Measurements from ENCODE around the gene GRK6. TPM values are rescaled to one million over a fixed set of nuclear protein-coding genes. Genes with fewer than 3 reads are reported as not detected.

GRK6 gene
- polyA plus RNA-seq, 6 donors from 2014 or later = 66.5 to 178 (median 98.1) TPM

DNA sequence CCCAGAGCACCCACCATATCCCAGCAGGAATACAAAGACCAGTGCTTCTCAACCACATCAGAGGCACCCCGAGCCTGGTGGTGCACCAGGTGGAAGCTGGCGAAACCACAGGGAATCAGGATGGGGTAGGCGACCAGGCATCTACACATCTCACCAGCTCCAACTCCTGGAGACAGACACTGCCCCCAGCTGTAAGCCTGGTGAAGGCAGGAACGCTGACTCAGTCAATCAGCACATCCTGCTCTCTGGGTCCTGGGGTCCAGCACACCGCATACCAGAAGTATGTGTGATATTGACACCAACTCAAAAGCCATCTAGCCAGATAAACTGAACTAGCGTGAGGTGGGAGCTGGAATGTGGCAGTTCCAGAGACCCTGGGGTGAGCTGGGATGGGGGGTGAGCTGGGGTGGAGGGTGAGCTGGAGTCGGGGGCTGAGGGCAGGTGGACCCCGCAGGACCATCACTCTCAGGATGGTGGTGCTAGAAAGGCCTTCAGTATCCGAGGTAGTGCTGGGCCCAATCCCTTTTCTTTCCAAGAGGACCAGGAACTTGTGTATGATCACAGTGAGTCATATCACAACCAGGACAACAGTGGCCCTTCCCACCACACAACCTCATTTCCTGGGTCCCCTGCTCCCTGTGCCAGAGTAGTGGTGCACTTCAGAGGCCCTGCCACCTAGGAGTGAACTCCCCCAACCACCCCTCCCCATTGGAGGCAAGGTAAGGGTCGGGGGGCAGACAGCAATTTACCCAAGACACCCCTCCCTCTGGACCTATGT is 44.5 kb downstream of the GRK6 start:
- no peak for ATAC-seq (ENCODE audit: low read depth in 2 of 2)
- Mint-ChIP-seq H3K27ac (peak overlapping the region in 1 of 6 donors; percentile 27), H3K9me3 (no peaks in the 10 kb centered on the region), H3K4me1 (peaks cover 12 to 28% (median 19%) of the 10 kb centered on the region in 3 donors), H3K36me3 (no peaks in the 10 kb centered on the region), H3K27me3 (peaks cover 0 to 24% (median 16%) of the 10 kb centered on the region in 3 donors), H3K4me3 (peak overlapping the region in 5 of 8 donors; percentile 25 to 67 (median 53))
- no peak for DNase-seq

- ATAC-seq (ENCODE audit: low read depth in 2 of 2) (no peak), DNase-seq (no peak)
- no peaks in the 10 kb centered on the region for H3K9me3 Mint-ChIP-seq
- no peaks in the 10 kb centered on the region for H3K36me3 Mint-ChIP-seq
- H3K27me3 Mint-ChIP-seq = peaks cover 0 to 24% (median 16%) of the 10 kb centered on the region in 3 donors
- H3K4me1 Mint-ChIP-seq = peaks cover 16 to 28% (median 23%) of the 10 kb centered on the region in 3 donors
- no peak overlapping the region for H3K27ac Mint-ChIP-seq
- H3K4me3 Mint-ChIP-seq = peak overlapping the region; percentile 12 to 88 (median 68)
Measured at GRCh38 chr5:177471610-177472356, 45.3 kb downstream of the GRK6 start.

DNA sequence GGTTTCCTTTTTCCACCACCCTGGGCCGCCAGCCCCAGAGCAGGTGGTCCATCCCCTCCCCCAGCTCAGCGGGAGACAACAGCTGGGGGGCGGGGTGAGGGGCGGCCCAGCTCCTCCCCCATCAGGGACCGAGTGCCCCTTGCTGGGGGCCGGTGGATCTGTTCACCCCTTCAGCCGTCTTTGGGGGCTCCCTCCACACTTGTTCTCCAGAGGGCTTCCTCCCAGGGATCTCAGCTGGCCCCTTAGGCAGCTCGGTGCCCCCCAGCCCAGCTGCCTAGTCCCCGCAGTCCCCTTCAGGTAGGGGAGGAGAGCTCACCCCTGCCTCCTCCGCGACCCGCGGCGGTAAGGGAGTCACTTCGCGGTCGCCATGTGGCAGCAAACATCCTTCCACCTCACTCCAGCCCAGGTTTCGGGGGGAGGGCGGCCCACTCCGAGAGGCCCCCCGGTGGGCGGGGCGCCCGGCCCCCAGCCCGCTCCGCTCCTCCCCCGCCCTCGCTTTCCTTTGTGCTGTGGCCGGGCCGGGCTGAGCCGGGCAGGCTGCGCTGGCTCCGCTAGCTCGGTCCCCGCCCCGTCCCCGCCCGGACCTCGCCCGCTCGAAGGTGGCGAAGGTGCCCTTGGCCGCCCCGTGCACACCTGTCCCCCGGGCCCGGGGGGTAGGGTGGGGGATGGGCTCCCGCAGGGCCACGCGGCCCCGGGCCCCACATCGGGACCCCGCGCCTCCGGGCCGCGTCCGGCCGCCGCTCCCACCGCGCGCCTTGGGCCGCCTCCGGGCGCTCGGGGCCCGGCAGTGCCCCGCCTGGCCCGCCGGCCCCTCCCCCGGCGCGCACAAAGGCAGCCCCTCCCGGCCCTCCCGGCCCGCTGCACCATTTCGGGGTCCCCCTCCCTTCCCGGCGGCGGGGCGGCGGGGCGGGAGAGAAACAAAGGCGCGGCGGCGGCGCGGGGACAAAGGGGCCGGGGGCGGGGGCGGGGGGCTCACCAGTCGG is 46.3 kb downstream of the GRK6 start:
- H3K4me1 Mint-ChIP-seq = peaks cover 16 to 28% (median 23%) of the 10 kb centered on the region in 3 donors
- H3K27me3 Mint-ChIP-seq = peaks cover 0 to 24% (median 16%) of the 10 kb centered on the region in 3 donors
- peak overlapping the region; percentile 18 to 90 (median 82) for H3K4me3 Mint-ChIP-seq

DNA sequence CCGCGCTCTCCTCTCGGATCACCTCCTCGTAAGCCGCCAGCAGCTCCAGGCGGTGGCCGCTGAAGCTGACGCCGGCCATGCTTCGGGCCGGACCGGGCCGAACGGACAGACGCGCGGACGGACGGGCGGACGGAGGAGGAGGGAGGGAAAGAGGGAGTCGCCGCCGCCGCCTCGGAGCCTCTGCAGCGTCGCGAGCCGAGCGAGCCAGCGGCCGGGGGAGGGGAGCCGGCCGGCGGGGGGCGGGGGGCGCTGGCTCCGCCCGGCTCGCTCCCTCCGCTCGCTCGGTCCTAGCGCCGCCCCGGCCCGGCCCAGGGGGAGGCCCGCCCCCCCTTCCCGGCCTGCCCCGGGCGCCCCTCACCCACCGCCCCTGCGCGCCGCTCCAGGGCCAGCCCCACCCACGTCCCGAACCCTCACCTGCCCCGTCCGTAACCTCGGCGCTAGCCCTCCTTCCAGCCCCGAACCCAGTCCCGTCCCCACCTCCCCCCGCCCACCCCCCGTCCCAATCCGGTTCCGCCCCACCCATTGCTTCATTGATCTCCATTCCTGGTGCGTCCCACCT is 47.0 kb downstream of the GRK6 start, which contains the start of gene DBN1:
DBN1 (minus strand) TSS at position 192 of the 559 bp plus-strand sequence; CDS start at position 79, 113 bp downstream.
- Mint-ChIP-seq H3K27ac (peak within 1 kb of the TSS in 3 of 6 donors; percentile 65 to 90 (median 81)), H3K27me3 (peaks cover 0 to 24% (median 16%) of the 10 kb centered on the region in 3 donors), H3K4me1 (peaks cover 21 to 35% (median 29%) of the 10 kb centered on the region in 3 donors), H3K36me3 (no peaks in the 10 kb centered on the region), H3K4me3 (peak within 1 kb of the TSS; percentile 80 to 93 (median 86)), H3K9me3 (no peaks in the 10 kb centered on the region)
- ATAC-seq (ENCODE audit: low read depth in 2 of 2) = peak; percentile 43
- no peak for DNase-seq

More for the DNA sequence above, 46.3 kb downstream of the GRK6 start:
- no peaks in the 10 kb centered on the region for H3K36me3 Mint-ChIP-seq
- H3K27ac Mint-ChIP-seq = no peak overlapping the region
- no peaks in the 10 kb centered on the region for H3K9me3 Mint-ChIP-seq
- ATAC-seq (ENCODE audit: low read depth in 2 of 2) (peak; percentile 60 to 70), DNase-seq (peak; percentile 45)

- Mint-ChIP-seq H3K27me3 (peaks cover 0 to 24% (median 16%) of the 10 kb centered on the region in 3 donors), H3K9me3 (no peaks in the 10 kb centered on the region), H3K4me3 (peak overlapping the region; percentile 80 to 93 (median 84)), H3K4me1 (peaks cover 26 to 40% (median 31%) of the 10 kb centered on the region in 3 donors), H3K36me3 (no peaks in the 10 kb centered on the region), H3K27ac (peak overlapping the region in 3 of 6 donors; percentile 65 to 90 (median 81))
- DNase-seq (no peak), ATAC-seq (ENCODE audit: low read depth in 2 of 2) (no peak)
Measured at GRCh38 chr5:177474002-177474476, 47.6 kb downstream of the GRK6 start.

DNA sequence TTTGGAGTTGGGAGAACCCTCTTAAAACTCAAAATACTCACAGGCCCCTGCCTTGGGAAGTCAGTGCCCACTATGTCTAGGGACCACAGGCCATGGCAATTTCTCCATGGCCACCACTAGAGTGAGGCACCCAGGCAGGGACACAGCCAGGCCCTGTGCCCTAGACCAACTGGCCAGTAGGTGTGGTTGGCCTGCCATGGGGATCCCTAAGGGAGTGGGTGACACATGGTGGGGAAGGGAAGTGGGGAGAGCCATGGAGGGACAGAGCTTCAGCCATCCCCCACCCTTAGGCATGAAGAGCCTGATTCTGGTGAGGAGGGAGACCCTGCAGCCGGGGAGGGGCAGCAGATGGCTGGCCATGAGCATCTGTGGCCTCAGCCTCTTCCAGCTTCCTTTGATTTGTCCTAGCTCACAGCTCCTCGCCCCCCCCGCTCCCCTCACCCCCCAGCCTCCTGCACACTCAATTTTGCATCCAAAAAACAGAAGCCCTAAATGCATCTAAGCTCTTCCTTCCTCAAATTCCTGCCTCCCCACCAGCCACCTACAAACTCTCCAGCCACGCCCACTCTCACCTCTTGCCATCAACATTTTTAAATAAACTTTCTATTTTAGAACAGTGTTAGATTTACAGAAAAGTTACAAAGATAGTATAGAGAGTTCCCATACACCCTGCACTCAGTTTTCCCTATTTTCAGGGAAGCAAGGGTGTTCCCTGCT is 48.5 kb downstream of the GRK6 start:
- peak overlapping the region in 7 of 8 donors; percentile 55 to 92 (median 83) for H3K4me3 Mint-ChIP-seq
- H3K4me1 Mint-ChIP-seq = peaks cover 36 to 49% (median 41%) of the 10 kb centered on the region in 3 donors
- ATAC-seq (ENCODE audit: low read depth in 2 of 2) (no peak), DNase-seq (no peak)
- H3K27me3 Mint-ChIP-seq = peaks cover 0 to 17% (median 16%) of the 10 kb centered on the region in 3 donors
- H3K27ac Mint-ChIP-seq = peak overlapping the region in 3 of 6 donors; percentile 23 to 53 (median 47)
- no peaks in the 10 kb centered on the region for H3K9me3 Mint-ChIP-seq
- H3K36me3 Mint-ChIP-seq = no peaks in the 10 kb centered on the region

DNA sequence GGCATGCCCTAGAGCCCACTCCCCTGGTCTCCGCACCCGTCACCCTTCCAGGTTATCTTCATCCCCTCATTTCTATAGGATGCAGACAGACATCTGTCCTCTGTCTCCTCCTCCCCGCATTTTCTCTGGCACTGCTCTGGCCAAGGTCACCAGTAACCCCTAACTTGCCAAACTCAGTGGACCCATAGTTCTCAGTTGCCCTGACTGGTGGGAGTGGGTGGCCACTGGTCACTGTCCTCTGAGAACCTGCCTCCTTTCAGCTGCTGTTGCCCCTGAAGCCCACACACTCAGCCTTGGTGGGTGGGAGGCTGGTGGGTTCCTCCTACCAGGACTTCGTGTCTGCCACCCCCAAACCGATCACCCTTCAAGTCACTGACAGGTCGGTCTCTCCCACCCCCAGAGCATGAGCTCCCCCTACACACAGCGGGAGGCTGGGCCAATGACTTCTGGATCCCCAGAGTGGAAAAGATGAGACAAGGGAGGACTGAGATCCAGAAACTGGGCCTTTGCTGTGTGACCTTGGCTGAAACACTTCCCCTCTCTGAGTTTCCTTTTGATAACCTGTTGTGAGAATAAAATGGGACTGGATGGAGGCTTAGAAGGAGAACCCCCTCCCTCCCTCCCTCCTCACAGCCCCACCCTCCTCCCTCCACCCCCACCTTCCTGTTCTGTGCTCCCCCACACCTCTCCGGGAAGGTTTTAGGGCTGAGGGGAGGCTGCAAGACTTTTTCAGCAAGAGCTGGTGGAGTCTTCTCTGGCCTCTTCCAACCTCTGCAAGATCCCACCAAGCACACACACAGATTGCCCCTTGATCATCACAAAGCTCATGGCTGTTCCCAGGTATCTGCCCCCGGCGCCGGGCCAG is 49.3 kb downstream of the GRK6 start:
- peak overlapping the region in 2 of 6 donors; percentile 57 to 77 for H3K27ac Mint-ChIP-seq
- no peak for ATAC-seq (ENCODE audit: low read depth in 2 of 2)
- no peaks in the 10 kb centered on the region for H3K9me3 Mint-ChIP-seq
- peaks cover 42 to 50% (median 42%) of the 10 kb centered on the region in 3 donors for H3K4me1 Mint-ChIP-seq
- no peaks in the 10 kb centered on the region for H3K36me3 Mint-ChIP-seq
- H3K4me3 Mint-ChIP-seq = peak overlapping the region in 5 of 8 donors; percentile 6 to 83 (median 55)
- H3K27me3 Mint-ChIP-seq = peaks cover 0 to 10% (median 10%) of the 10 kb centered on the region in 3 donors
- DNase-seq = no peak

- Mint-ChIP-seq H3K36me3 (no peaks in the 10 kb centered on the region), H3K27ac (peak overlapping the region in 2 of 6 donors; percentile 16 to 77), H3K27me3 (peaks cover 0 to 10% (median 10%) of the 10 kb centered on the region in 3 donors), H3K4me3 (peak overlapping the region in 1 of 8 donors; percentile 43), H3K4me1 (peaks cover 42 to 50% (median 42%) of the 10 kb centered on the region in 3 donors), H3K9me3 (no peaks in the 10 kb centered on the region)
- ATAC-seq (ENCODE audit: low read depth in 2 of 2) = no peak
- DNase-seq = no peak
Measured at GRCh38 chr5:177476531-177477233, 50.2 kb downstream of the GRK6 start.

GRCh38 chr5:177477701-177478477 is 51.4 kb downstream of the GRK6 start:
- Mint-ChIP-seq H3K27ac (peak overlapping the region in 3 of 6 donors; percentile 53 to 87 (median 82)), H3K4me1 (peaks cover 42 to 43% (median 42%) of the 10 kb centered on the region in 3 donors), H3K9me3 (no peaks in the 10 kb centered on the region), H3K27me3 (peaks cover 0 to 10% (median 10%) of the 10 kb centered on the region in 3 donors), H3K36me3 (no peaks in the 10 kb centered on the region), H3K4me3 (no peak overlapping the region)
- DNase-seq = no peak
- no peak for ATAC-seq (ENCODE audit: low read depth in 2 of 2)

Measured in naive B cell (primary cell).